ENCODE data around the gene PGGHG.

Gene PGGHG

DNA sequence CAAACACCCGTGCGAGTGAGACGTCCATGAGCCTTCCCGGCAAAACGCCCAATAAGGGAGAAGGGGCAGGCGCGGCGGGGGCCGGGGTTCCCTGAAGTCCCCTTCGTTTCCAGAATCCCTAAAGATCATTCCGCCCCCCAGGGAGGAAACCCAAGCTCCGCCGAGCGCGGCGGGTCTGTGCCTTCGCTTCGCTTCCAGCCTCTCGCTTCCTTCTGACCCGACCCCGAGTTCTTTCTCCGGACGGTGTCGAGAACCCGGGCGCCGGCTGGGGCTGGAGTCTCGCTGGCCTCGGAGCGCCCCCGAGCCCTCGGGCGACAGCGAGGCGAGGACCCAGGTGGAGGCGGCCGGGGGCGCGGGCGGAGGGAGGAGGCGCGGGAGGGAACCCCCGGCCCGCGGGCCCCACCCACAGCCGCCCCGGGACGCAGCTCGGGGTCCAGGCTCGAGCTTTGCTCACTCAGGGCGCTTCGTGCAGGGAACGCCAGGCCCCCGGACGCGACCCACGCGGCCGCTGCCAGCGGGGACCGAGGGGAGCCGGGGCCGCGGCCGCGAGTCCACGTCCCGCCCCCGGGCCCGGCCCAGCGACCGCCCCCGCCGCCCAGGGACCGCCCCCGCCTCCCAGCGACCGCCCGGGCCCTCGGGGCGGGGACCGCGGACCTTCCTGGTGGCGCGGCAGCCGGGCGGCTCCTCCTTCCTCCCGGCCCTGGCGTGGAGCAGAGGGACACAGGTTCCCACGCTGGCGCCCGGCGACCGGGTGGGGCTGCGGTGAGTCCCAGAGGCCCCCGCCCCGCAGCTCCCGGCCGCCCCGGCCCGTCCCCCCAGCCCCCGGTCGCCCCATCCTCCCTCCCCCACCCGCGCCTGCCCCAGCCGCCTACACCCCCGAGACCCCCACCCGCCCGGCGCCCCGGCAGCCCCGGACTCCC lies at the start of gene PGGHG:
TSS of gene PGGHG (plus strand) at position 649 of the 920 bp plus-strand sequence. CDS start 691 bp downstream, outside the sequence.
- peak; percentile 78 for DNase-seq (ENCODE audit: low spot score)

DNA sequence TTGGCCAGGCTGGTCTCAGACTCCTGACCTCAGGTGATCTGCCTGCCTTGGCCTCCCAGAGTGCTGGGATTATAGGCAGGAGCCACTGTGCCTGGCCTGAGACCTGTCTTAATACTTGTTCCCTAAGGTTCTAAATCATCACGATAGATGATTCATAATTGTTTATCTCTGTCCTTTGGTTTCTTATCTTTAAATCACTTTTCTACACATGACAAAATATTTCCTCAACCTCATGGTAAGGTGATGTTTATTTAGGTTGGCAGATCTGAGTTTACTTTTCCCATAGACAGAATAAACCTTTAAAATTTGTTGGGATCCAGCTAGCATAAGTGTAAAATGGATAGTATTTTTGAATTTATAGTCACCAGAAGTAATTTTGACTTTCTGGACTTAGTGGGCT lies 48.6 kb upstream of the PGGHG start:
- DNase-seq (ENCODE audit: low spot score) = no peak

DNA sequence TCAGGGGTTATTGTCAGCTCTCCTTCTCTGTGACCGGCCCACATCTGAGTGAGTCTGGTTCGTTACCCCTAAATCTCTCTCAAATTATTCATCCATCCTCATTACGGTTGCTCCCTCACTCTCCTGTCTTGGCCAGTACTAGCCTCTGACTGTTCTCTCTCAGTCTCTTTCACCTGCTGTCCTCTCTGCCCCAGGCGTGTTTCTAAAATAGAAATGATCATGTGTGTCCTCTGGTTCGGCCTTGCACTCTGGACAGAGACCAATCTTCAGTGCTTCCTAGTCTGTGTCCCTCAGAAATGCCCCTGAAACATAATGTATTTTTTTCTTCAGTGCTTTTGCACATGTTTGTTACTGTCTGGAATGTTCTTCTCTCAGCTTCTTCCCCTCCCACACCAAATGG lies 47.3 kb upstream of the PGGHG start:
- DNase-seq (ENCODE audit: low spot score) = no peak

DNA sequence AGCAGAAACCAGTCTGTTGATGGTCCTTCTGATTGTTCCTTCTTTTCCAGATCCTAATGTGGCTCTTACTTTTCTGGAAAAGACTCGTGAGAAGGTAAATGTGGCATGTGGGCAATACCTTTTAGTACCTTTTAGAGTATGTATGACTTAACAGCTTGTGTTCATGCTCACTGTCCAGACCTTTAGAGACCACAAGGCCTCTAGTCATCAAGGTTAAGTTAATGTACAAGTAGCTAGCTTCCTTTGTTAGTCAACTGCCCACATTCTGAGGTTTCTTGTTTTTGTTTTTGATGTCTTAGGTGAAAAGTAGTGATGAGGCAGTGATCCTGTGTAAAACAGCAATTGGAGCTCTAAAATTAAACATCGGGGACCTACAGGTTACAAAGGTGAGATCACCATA lies 44.5 kb upstream of the PGGHG start:
- no peak for DNase-seq (ENCODE audit: low spot score)

DNA sequence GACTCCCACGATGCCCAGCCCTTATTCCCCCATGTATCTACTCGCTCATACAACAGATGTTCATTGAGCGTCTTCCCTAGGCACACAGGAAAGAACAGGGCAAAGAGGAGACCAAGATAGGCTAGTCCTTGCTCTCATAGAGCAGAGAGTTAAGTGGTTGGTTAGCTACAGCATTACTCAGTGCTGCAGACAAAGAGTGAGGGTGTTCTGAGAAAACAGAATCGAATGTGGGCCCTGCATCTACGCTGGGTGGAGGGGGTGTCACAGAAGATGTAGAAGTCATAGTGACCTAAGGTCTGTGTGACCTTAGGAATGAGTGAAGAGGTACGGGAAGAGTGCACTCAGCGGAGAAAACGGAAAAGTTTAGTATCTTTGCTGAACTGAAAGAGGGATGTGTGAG lies 39.9 kb upstream of the PGGHG start:
- DNase-seq (ENCODE audit: low spot score) = no peak

DNA sequence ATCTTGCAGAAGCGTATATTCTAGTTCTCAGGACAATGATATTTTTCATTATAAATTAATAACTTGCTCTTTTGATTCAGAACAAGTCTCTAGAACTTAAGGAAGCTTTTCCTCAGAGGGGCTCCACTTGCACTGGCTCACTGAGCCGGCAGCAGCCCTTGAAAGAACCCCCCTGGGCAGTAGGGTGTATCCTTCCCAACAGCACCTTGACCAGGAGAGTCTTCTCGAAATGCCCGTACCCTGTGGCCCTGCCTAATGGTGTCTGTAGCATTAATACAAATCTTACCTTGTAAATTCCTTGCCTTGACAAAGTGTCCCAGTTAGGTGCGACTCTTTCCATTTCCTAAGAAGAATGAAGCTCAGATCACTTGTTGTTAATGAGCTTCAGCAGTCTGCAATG lies 38.7 kb upstream of the PGGHG start:
- DNase-seq (ENCODE audit: low spot score) = no peak

DNA sequence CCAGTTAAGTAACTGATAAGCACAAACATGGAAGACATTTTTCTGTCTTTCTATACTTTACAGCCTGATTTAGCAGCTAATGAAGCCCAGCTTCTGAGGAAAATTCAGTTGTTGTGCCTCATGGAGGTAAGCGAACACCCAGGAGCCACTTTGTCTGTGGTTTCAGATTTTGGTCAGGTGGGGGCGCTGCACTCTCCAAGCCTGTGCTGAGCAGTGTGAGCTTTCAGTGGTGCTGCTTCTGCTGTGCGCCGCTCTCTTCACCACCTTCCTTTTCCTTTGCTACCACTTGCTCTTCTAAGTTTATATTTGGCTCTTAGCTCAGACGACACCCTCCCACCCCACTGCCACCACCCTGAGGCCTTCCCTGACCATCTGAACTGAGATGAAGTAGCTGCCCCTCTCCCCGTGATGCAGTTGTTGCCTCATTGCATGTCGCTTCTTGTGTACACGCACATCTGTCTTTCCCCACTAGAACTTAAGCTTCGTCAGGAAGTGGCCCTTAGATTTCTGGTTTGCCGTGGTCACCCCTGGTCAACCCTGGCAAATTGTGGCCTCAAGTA lies 38.1 kb upstream of the PGGHG start:
- peak; percentile 76 for DNase-seq (ENCODE audit: low spot score)

DNA sequence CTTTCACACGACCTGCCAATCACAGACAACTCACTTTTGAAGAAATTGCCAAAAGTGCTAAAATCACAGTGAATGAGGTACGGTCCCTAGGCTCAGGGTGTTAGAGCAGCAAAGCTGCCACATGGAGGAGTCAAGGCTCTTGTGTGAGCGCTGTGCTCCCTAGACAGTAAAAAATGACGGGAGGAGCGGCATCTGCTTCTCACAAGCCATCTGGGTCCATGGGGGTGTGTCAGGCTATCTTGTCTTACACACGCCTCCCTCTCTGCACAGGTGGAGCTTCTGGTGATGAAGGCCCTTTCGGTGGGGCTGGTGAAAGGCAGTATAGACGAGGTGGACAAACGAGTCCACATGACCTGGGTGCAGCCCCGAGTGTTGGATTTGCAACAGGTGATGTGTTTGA lies 37.4 kb upstream of the PGGHG start:
- DNase-seq (ENCODE audit: low spot score) = no peak

DNA sequence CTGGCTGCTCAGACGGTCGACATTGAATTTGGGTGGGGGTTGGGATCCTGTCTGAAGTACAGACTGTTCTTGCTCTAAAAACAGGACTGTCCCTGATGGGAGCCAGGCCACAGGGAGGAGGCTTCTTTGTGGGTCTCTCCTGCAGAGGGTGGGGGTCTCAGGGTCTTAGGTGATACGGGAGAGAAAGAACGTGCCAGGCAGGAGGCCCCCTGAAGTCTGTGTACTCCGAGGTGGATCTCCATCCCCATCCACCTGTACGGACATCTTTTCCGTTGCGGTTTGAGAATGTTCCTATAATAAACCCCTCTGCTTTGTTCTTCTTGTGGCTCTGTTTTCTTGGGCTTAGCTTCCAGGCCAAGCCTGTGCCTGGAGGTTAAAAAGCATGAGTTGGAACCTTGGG lies 36.3 kb upstream of the PGGHG start:
- DNase-seq (ENCODE audit: low spot score) = no peak

DNA sequence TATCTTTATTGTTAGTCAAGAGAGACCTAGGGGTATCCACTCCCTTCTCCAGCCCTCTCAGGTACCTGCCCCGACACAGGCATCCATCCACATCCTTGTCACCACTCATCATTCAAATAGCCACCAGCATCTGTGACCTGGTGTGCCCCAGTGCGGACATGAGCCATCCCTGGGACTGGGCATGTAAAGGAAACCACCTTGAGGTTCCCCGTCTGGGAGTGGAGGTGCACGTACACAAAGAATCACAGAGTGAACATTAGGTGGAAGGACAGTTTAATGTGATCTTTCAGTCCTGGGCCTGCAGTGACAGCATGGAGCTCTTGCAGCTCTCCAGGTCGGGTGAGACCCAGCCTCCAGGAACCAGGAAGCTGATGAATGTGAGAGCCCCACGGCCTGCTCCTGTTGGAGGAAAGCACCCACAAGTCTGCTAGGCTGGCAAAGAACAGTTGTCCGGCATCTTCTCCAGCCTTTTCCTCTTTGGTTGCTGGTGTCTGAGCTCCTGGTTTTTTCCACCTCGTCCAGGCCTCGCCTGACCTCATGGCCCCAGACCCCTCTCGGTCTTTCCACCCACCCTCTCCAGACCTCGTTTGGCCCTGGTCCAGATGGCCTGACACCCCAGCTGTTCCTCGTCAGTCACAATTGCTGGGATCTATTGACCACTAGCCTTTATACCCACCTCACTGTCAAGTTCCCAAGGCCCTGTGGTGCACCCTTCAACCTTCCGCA lies 35.6 kb upstream of the PGGHG start:
- DNase-seq (ENCODE audit: low spot score) = no peak

DNA sequence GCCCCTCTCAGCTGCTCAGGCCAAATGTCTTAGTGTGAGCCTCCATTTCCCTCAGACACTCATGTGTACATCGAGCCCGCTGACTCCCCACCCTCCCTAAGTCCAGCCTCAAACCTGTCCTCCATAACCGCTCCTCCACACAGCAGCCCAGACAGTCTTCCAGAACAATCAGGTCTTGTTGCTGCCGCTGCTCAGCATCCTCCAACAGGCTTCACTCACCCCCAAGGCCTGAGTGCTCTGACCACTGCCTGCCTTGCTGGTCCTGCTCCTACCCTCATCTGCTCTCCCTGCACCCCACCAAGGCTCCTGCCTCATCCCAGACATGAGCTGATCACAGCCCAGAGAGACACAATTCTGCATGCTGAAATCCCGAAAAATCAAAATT lies 35.0 kb upstream of the PGGHG start:
- DNase-seq (ENCODE audit: low spot score) = no peak

DNA sequence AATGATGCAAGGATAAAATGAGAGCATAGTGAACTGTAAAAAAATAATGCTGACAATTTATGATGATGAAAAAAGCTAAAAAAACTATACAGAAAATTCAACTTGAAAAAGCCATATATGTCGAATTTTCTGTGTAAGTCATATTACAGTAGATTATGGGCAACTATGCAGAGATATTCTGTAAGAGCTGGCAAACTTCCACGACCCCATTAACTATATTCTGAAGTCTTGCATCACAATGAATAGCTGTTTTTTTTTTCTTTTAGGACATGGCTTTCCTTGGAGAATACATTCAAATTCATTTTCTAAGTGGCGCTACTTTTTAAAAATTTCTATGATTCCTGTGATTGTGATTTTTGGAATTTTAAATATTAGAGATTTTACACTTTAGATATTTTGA lies 33.8 kb upstream of the PGGHG start:
- DNase-seq (ENCODE audit: low spot score) = no peak

DNA sequence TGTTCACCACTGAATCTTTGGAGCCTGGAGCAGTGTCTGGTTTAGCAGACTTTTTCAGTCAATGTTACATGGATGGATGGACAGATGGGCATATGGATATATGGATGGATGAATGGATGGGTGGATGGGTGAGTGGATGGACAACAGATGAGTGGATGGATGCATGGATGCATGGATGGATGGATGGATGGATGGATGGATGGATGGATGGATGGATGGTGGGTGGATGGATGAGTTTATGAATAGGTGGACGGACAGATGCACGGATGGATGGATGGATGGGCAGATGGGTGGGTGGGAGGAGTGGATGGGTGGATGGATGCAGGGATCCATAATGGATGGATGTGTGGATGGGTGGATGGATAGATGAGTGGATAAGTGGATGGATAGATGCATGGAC lies 33.1 kb upstream of the PGGHG start:
- no peak for DNase-seq (ENCODE audit: low spot score)

DNA sequence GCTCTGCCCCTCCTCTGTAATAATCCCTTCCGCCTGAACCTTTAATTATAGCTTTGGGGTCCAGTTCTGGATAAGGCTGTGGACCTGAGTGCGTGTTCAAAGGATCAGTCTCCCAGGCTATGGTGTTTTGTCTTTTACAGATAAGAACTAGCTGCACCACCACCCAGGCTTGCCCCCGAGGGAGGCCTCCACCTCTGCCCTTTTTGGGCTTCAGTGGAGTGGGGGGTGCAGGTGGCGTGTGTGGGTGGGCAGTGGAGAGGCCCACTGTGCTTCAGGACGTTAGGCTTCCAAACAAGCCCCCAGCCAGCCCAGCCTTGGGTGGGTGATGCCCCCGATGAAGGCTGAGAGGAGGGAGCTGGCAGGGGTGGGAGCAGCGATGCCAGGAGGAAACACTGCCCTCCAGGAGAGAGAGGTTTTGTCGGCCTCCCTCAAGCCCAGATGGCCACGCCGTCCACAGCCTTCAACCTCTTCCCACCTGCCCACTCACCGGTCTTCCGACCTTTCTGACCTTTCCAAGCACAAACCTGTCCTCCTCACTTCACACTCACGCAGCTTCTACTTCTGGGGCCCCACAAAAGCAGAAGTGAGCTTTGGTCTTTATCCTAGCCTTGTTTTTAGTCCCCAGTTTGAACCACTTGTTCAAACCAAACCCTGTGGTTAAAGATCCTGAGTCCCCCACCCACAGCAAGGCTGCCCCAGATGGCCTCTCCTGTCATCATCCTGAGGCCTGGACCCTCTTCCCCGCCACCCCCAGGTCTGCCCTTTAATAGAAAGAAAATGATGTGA lies 31.8 kb upstream of the PGGHG start:
- no peak for DNase-seq (ENCODE audit: low spot score)

DNA sequence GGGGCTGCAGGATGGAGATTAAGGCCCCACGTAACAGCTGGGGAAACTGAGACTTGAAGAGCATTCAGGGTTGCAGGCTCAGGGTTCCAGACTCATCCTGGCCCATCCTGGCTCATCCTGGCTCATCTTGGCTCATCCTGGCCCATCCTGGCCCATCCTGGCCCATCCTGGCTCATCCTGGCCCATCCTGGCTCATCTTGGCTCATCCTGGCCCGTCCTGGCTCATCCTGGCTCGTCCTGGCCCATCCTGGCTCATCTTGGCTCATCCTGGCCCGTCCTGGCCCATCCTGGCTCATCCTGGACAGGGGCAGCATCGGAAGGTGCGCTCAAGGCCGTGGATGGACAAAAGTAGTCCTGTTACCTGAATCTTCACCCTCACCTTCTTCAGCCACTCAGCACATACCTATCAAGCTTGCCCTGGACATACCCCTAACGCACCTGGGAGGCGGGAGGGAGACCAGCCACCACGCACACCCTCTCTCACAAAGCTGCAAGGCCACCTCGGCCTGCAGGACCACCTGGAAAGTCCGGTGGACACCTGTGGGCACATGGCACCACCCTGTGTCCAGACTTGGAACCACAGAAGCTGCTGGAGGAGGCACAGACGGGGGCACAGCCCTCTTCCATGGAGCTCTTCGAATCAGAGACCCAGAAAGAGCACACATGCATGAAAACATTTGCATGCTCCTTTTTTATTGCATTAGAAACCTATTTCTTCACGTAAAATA lies 31.0 kb upstream of the PGGHG start:
- DNase-seq (ENCODE audit: low spot score) = no peak

DNA sequence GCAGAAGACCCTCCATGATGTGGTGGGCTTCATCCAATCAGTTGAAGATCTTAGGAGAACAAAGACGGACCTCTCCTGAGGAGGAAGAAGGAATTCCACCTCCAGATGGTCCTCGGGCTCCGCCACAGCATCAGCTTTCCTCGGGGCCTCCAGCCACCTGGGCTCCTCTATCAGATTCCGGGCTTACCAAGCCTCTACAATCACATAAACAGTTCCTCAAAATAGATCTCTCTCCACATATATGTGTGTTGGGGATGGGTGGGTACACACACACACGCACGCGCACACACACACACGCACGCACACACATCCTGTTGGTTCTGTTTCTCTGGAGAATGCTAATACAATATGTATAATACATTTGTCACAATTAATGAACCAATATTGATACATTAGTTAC lies 29.5 kb upstream of the PGGHG start:
- DNase-seq (ENCODE audit: low spot score) = no peak

DNA sequence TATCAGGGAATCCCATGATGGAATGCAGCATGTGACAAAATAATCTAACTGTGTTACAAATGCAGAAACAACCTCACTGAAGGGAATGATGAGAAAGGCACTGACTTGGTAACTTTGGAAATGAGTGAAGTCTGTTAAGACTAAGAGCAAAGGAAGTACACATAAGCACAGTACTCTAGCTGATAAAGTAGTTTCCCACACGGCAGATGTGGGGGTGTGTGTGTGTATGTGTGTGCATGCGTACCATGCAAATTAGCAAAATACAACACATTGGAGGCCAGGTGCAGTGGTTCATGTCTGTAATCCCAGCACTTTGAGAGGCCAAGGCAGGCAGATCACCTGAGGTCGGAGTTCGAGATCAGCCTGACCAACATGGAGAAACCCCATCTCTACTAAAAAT lies 27.3 kb upstream of the PGGHG start:
- DNase-seq (ENCODE audit: low spot score) = no peak

DNA sequence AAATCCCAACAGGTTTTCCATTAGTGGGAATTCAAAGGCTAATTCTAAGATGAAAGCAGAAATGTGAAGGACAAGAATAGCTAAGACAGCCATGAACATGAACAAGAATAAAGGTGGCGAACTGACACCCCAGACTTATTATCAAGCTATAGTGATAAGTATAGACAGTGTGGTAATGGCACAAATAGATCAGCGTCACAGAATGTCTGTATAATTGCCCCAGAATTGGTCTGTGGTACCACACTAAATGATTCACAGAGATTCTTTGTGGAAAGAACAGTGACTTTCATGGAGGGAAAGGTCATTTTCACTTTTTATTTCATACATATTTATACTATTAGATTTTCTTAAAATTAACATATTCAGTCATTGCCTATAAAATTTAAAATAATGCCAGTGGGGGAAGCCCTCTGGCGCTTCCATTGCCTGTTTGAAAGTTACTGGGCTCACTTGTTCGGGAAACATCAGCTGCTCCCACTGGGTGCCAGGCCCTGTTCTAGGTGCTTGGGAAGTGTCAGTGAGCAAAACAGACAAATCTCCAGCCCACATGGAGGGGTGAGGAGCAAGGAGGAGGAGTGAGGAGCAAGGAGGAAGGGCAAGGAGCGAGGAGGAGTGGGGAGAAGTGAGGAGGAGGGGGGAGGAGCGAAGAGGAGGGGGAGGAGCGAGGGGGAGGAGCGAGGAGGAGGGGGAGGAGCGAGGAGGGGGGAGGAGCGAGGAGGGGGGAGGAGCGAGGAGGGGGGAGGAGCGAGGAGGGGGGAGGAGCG lies 22.1 kb upstream of the PGGHG start:
- peak; percentile 29 for DNase-seq (ENCODE audit: low spot score)

DNA sequence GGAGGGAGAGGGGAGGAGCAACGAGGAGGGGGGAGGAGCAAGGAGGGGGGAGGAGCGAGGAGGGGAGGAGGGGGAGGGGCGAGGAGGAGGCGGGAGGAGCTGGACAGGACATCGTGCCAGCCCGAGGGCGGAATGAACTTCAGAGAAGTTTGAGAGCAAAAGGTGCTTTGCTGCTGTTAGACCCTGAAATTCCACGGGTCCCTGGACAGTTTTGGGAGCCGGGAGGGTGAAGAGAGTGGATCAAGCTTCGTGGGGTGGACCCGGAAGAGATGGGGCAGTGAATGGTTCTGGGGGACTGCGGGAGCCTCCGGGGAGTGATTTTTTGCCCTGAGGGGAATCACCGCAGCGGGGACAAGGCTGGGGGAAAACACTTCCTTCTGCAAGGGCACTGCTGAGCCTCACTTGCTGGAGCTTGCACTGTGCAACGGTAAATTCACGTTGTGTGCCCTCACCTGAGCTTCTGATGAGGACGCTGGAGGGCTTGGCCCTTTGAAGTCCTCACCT lies 21.4 kb upstream of the PGGHG start:
- no peak for DNase-seq (ENCODE audit: low spot score)

DNA sequence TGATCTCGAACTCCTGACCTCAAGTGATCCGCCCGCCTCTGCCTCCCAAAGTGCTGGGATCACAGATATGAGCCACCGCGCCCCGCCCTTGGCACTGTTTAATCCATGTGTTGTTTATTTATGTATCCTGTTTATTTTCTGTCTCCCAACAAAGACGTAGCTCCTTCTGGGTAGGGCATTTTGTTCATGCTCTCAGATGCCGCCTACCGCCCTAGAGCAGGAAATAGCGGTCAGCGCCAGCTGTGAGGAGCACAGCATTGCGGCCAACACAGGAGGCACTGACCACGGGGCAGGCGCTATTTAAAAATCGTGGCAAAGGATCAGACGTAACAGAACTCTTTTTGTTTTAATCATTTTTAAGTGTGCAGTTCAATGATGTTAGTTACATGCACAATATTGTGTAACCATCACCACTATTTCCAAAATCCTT lies 20.2 kb upstream of the PGGHG start:
- peak; percentile 23 for DNase-seq (ENCODE audit: low spot score)

Measured in ecto neural progenitor cell (in vitro differentiated cells).